Endometrium (tissue), 2 donors: ENCODE data around the gene ABCG1.

ENCODE experiments used
- FAIRE-seq: peaks from 2 replicates; lab custom pipeline; 2012; peaks lifted over from hg19 to GRCh38; lab: Jason Lieb, UNC
- donor health status: control.
- donor health status: control.

ABCG1 gene

DNA sequence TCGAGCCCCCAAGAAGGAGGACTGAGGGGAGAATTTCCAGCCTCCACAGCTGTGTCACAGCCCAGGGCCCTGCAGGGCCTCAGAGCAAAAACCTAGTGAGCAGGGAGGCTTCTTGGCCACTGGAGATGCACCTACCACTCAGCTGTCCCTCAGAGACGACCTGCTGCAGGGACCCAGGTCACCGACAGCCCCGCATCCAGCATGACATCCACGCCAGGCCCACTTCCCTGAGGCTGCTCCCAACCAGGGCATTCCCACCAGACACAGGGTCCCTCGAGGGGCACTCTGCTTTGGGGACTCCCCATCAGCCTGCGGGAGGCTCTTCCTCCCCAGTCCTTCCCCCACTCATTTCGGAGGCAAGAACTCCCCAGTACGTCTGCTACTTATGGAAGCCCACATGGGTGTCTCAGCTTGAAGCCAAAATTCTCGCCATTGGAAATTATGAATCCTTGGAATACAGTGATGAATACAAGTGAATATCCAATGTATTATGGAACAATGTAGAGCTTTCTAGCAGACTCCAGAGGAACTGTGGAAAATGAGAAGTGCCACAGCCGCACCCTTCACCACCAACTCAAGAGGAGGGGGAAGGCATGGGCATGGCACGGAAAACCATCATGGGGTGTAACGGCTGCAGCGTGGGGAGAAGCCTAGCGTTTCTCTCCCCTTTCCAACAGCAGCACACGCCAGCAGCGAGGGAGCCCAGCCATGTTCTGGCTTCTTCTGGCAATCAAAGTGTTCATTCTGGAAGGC is 89.4 kb downstream of the ABCG1 start:
- FAIRE-seq, result no peak

- FAIRE-seq, result no peak
Measured at GRCh38 chr21:42308914-42309752, 90.2 kb downstream of the ABCG1 start.

GRCh38 chr21:42309753-42310213 is 90.8 kb downstream of the ABCG1 start:
- no peak for FAIRE-seq

DNA sequence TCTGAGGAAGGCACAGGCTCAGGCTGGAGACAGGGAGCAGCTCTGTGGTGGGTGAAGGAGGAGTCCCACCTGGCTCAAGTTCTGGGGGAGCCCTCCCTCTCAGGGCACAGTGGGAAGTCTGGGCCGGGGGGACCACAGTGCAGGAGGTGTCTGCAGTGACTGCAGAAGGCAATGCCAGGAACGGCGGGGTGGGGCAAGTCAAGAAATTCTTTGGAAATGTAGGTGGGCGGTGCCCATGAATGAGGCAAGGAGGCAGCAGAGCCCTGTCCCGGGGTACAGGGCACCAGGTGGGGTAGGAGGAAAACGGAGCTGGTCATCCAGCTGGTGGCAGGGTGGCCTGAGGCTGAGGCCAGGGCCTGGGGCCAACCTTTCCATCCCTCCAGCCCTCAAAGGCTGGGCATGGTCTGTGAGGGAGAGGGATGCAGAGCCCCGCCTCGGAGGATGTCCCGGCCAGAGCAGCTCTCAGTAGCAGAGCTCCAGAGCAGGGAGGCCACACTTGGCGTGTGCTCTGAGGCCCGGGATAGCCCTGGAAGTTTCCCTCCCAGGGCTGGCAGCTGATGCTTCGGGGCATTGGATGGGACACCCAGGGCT is 91.6 kb downstream of the ABCG1 start:
- FAIRE-seq, result no peak

DNA sequence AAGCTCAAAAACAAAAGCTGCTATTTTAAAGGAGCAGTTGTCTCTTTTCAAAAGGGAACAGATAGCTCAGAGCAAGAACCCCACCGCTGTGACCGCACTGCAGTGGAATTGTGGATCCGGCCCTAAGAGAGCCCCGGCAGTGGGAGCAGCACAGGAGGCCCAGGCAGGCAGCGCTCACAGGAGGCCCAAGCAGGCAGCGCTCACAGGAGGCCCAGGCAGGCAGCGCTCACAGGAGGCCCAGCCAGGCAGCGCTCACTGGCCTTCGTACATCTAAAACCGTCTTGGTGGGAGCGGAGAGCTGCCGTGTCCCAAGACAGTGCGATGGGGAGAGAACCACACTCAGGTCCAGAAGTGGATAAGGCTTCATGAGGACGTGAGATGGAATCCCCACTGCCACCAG is 92.2 kb downstream of the ABCG1 start:
- no peak for FAIRE-seq

- FAIRE-seq, result no peak
Measured at GRCh38 chr21:42311816-42312625, 93.1 kb downstream of the ABCG1 start.

GRCh38 chr21:42312626-42313104 is 93.7 kb downstream of the ABCG1 start:
- FAIRE-seq, result no peak

GRCh38 chr21:42313501-42313969 is 94.6 kb downstream of the ABCG1 start:
- no peak for FAIRE-seq

DNA sequence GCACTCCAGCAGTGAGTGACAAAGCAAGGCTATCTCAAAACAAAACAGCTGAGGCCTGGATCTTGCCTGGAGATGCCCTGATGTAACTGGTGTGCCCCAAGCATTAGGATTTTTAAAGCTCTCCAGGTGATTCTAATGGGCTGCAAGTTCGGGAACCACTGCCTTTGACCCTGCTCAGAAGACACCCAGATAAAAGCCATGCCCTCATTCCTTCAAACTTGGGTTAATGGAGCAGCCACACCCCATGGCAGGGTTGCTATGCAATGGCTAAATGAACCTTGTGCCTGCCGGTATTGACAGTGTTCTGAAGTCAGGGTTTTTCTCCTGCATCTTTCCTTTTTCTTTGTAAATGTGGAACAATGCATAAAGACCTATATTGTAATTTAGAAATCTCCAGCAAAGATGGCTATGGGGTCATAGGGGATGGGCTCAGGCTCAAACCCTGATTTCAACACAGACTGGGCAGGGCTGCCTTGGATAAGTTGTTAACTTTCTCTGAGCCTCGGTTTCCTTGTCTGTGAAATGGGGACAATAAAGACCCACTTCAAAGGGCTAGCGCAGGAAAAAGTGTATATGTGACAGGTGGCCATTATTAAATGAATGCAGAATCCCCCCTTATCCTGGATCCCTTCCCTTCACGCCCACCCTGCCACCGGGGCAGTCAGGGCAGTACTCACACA is 95.8 kb downstream of the ABCG1 start:
- FAIRE-seq, result no peak

- FAIRE-seq, result no peak
Measured at GRCh38 chr21:42315296-42315891, 96.5 kb downstream of the ABCG1 start, which contains the start of gene TFF3. Gene TFF3, minus strand, starts transcription at chr21:42315409. Its CDS starts 35 bp downstream, at chr21:42315374.

- no peak for FAIRE-seq
Measured at GRCh38 chr21:42316891-42317290, 98.0 kb downstream of the ABCG1 start.

DNA sequence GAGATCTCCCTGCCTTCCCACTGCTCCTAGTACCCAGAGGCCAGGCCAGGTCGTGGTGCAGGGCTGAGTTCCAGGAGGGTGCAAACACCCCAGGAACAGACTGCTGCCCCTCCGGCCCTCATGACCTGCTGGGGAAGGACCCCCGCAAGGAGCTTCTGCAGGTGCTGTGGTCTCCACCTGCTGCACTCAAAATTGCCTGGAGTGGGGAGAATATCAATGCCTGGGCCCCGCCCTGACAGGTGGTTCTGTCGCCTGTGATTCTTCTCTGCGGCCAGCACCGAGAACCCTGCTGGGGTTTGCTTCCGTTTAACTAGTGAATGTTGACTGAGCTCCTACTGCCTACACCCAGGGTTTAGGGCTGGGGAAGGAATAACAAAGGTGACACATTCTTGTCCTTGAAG is 98.4 kb downstream of the ABCG1 start:
- FAIRE-seq, result no peak

GRCh38 chr21:42317826-42318746 is 99.1 kb downstream of the ABCG1 start:
- no peak for FAIRE-seq

- FAIRE-seq, result no peak
Measured at GRCh38 chr21:42319376-42319775, 100.4 kb downstream of the ABCG1 start.

GRCh38 chr21:42319851-42320572 is 101.1 kb downstream of the ABCG1 start:
- FAIRE-seq, result no peak

DNA sequence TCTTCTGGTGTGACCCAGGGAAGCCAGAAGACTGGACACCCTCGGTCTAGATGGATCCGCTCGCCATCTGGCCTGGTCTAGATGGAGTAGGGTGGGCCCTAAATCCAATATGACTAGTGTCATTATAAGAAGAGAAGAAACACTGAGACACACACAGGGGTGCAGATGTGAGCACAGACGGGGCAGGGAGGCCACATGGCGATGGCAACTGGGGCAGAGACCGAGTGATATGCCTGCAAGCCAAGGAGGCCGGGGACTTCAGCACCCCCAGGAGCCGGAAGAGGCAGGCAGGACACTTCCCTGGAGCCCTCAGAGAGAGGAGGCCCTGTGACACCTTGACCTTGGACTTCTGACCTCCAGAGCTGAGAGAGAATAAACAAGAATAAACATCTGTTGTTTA is 101.9 kb downstream of the ABCG1 start:
- FAIRE-seq, result no peak

GRCh38 chr21:42321231-42321630 is 102.3 kb downstream of the ABCG1 start:
- no peak for FAIRE-seq

DNA sequence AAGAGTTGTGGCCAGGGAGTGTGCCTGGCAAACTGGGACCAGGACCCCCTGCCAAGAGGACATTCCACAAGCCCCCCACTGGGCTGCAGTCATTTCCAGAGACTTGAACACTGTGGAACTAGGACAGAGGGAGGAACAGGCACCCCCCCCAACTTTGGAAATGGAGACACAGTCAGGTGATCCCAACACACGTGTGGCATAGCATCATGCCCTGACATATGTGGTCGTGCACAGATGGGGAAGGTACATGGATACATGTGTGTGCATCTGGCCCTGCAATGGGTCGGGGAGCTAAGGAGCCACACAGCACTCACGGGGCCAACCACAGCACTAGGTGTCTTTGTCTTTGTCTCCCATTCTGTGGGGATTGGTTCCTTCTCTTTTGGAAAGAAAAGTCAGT is 102.9 kb downstream of the ABCG1 start:
- no peak for FAIRE-seq

- no peak for FAIRE-seq
Measured at GRCh38 chr21:42324896-42325295, 106.0 kb downstream of the ABCG1 start.
